ENCODE results near the gene KLHDC8B.

- no peak for TF ChIP-seq CTCF (conservative IDR thresholded peaks at IDR 0.05 in 1 of 2, IDR thresholded peaks at IDR 0.05 in 1 of 2; ENCODE audit: low read depth in 1 of 2, low read length in 2 of 2)
- TF ChIP-seq EZH2 (IDR thresholded peaks at IDR 0.05; ENCODE audit: low read length, missing control alignments) = no peak
Measured at GRCh38 chr3:49122886-49123545, 48.4 kb upstream of the KLHDC8B start.
